Lung (tissue), 12 donors: ENCODE results near the gene FALEC. TPM values are rescaled to one million over a fixed set of nuclear protein-coding genes. Genes with fewer than 3 reads are reported as not detected.
"Not testable (repeated sequence)": the region's sequence is repeated elsewhere in the genome, so short reads cannot be mapped to it uniquely, and the experiment has no call there.

ENCODE experiments used
- ATAC-seq: fragments of 200-7000 bp; cut with Tn5 transposase; one replicate; pipeline ENCODE4 v1.9.1; 2020; ENCODE audit warnings: moderate number of reproducible peaks; ENCODE audit not compliant: insufficient read depth, low FRiP score
- DNase-seq, 3 donors: peaks; one replicate each; pipeline ENCODE4 v3.0.0-alpha.2; 2013 to 2017
- H3K27ac ChIP-seq, 2 donors: one replicate each; pipeline ENCODE4 v1.5.1; 2013; ENCODE audit warnings: mild to moderate bottlenecking in 2 of 2, moderate library complexity in 2 of 2, control low read depth in 1 of 2, inconsistent platforms in 1 of 2, low read depth in 1 of 2, low read length in 1 of 2
- H3K27me3 ChIP-seq, 3 donors: one replicate each; pipeline ENCODE4 v1.5.1; 2013; ENCODE audit warnings: low read length in 2 of 3; ENCODE audit not compliant: control insufficient read depth in 3 of 3, insufficient read depth in 3 of 3
- H3K36me3 ChIP-seq, 4 donors: one replicate each; pipeline ENCODE4 v1.5.1; 2013; ENCODE audit warnings: low read length in 4 of 4, mild to moderate bottlenecking in 1 of 4, moderate library complexity in 1 of 4; ENCODE audit not compliant: control insufficient read depth in 4 of 4, insufficient read depth in 4 of 4
- H3K4me1 ChIP-seq, 5 donors: one replicate each; pipeline ENCODE4 v1.5.1; 2013; ENCODE audit warnings: low read length in 5 of 5, mild to moderate bottlenecking in 2 of 5, moderate library complexity in 1 of 5; ENCODE audit not compliant: control insufficient read depth in 5 of 5, insufficient read depth in 5 of 5
- H3K4me3 ChIP-seq: one replicate; pipeline ENCODE4 v1.5.1; 2013; ENCODE audit warnings: mild to moderate bottlenecking, control low read depth, moderate library complexity
- H3K9ac ChIP-seq, 2 donors: one replicate each; pipeline ENCODE4 v1.5.1; 2013; ENCODE audit warnings: low read length in 2 of 2, control low read depth in 1 of 2; ENCODE audit not compliant: insufficient read depth in 1 of 2
- H3K9me3 ChIP-seq, 4 donors: one replicate each; pipeline ENCODE4 v1.5.1; 2013; ENCODE audit warnings: low read length in 3 of 4, mild to moderate bottlenecking in 1 of 4, moderate library complexity in 1 of 4; ENCODE audit not compliant: control insufficient read depth in 4 of 4, insufficient read depth in 3 of 4
- WGBS, 2 donors: extraction: QIAGEN DNeasy Blood & Tissue Kit; methylation state at CpG; one replicate each; pipeline ENCODE4 v1.1.7; 2013; 5-methylcytosine and 5-hydroxymethylcytosine counted together
- polyA plus RNA-seq, 2 donors: library from polyadenylated mRNA; stranded (reverse); fragments of 200-250 nt; gene quantifications; one replicate each; pipeline ENCODE4 v1.2.1, GENCODE V29; 2013
- total RNA-seq, 2 donors: library from RNA; depleted of rRNA in 1 of 2; stranded (reverse); fragments of >200 nt in 1 of 2; gene quantifications; one replicate each; pipeline ENCODE4 v1.2.1, GENCODE V29; 2014 to 2021
- TF ChIP-seq, protein P1 (sequence below): IDR thresholded peaks from 2 replicates; pipeline ENCODE4 v1.5.1; 2012; ENCODE audit warnings: mild to moderate bottlenecking; ENCODE audit errors: control extremely low read depth, extremely low read depth
- donor health status: control.
- donor health status: control.
- donor health status: Bipolar disorder and iron deficiency.
- donor health status: healthy.
- donor health status: DM: yes; HTN: yes; CAD: no.

The FALEC gene
- total and polyA plus RNA-seq, 4 donors = 0.09 TPM; not detected in 3

DNA sequence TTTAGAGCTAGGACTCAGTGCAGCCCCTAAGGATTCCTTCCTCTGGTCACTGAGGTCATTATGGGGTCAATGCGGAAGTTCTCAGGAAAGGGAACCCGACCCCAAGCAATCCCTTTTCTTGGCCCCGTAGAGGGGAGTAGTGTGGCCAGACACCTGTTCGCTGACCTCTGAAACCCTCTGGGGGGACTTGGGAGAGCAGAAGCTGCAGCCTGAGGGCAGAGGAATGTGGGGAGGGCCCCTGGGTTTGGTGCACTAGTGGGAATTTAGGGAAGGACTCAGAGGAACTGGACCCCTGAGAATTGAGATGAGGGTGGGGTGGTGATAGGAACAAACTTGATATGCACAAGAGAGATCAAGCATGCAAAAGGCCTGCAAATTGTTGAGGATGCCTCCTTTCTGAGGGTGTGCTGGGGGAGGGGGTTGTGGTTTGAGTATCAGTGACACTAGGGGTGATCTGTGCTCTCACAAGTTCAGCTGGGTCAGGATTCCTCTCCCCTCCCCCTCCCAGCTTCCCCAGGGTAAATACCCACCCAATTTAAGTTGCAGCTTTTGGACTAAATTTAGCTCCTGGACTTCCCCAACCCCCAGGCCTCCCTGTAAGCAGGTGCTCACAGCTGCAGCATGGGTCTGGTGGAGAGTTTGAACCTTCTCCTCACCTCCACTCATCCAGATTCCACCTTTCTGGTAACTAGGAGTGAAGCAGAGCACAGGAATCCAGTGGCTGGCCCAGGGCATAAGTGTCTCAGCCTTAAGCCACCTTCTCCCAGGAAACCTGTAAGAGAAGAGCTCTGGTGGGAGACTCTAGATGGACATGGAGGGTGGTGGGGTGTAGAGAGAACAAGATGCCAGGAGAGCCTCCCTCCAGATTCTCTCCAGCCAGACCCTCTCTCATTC is 47.1 kb downstream of the FALEC start:
- ATAC-seq = no peak
- H3K4me1 ChIP-seq = peaks cover 25 to 56% (median 40%) of the 10 kb centered on the region in 5 donors
- H3K27ac ChIP-seq = peak overlapping the region; percentile 96 to 99

DNA sequence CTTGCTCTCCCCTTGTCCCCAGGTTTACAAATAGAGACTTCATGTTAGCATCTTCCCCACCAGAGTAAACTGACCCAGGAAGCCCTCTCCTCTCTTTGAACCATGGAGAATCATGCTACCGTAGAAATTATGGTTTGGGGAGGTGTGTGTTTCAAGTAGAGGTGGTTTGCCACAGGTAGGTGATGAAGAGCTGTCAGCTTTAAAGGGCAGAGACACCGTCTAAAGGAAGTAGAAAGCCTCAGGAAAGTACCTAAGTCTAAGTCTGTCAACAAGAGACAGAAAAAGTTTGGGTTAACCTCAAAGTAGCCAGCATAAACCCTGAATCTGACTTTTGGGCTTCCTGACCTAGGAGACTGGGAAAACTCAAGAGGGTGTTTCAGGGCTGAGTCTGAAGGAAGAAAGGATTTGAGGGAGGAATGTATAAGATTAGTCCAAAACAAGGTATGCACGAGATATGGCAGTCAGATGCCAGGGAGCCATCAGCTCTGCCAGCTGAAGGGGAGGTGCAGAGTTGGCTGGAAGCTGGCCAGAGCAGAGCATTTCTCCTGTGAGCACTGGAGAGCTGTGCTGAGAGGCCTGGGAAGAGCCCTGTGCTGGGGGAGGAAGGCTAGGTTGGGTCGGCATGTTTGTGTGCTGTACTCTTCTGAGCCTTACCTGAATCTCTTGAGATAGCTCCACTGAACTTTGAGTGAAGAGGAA is 47.9 kb downstream of the FALEC start:
- no peak for ATAC-seq
- H3K4me3 ChIP-seq = no peak overlapping the region
- peak overlapping the region in 1 of 2 donors; percentile 43 for H3K9ac ChIP-seq
- WGBS, 2 donors = 27 to 31% methylated on average over 4 of the region's 4 CpGs
- peak overlapping the region; percentile 96 to 99 for H3K27ac ChIP-seq
- H3K4me1 ChIP-seq = peaks cover 28 to 64% (median 42%) of the 10 kb centered on the region in 5 donors
- H3K27me3 ChIP-seq = no peaks in the 10 kb centered on the region
- H3K36me3 ChIP-seq = peaks cover 0 to 3% (median under 1%) of the 10 kb centered on the region in 4 donors
- TF ChIP-seq, protein P1, sequence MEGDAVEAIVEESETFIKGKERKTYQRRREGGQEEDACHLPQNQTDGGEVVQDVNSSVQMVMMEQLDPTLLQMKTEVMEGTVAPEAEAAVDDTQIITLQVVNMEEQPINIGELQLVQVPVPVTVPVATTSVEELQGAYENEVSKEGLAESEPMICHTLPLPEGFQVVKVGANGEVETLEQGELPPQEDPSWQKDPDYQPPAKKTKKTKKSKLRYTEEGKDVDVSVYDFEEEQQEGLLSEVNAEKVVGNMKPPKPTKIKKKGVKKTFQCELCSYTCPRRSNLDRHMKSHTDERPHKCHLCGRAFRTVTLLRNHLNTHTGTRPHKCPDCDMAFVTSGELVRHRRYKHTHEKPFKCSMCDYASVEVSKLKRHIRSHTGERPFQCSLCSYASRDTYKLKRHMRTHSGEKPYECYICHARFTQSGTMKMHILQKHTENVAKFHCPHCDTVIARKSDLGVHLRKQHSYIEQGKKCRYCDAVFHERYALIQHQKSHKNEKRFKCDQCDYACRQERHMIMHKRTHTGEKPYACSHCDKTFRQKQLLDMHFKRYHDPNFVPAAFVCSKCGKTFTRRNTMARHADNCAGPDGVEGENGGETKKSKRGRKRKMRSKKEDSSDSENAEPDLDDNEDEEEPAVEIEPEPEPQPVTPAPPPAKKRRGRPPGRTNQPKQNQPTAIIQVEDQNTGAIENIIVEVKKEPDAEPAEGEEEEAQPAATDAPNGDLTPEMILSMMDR = no peak
- DNase-seq = peak; percentile 36 to 62 (median 58)
- no peaks in the 10 kb centered on the region for H3K9me3 ChIP-seq

More for the DNA sequence above, 47.1 kb downstream of the FALEC start:
- no peaks in the 10 kb centered on the region for H3K9me3 ChIP-seq
- H3K4me3 ChIP-seq = no peak overlapping the region
- TF ChIP-seq, protein P1 = no peak
- peak in 1 of 3 donors; percentile 25 for DNase-seq
- H3K27me3 ChIP-seq = no peaks in the 10 kb centered on the region
- H3K9ac ChIP-seq = peak overlapping the region; percentile 92 to 98
- H3K36me3 ChIP-seq = peaks cover 0 to 7% (median 2%) of the 10 kb centered on the region in 4 donors
- 3 to 10% methylated on average over 4 of the region's 4 CpGs for WGBS, 2 donors

GRCh38 chr1:150564051-150564991 is 48.8 kb downstream of the FALEC start:
- H3K36me3 ChIP-seq = peaks cover 0 to 3% (median 0%) of the 10 kb centered on the region in 4 donors
- H3K4me3 ChIP-seq = no peak overlapping the region
- DNase-seq (no peak), ATAC-seq (no peak)
- H3K27me3 ChIP-seq = no peaks in the 10 kb centered on the region
- H3K4me1 ChIP-seq = peaks cover 36 to 72% (median 48%) of the 10 kb centered on the region in 5 donors
- TF ChIP-seq, protein P1 = no peak
- H3K9ac ChIP-seq = peak overlapping the region in 1 of 2 donors; percentile 43
- H3K27ac ChIP-seq = peak overlapping the region; percentile 96 to 99
- WGBS, 2 donors = 66 to 76% methylated on average over 5 of the region's 5 CpGs
- no peaks in the 10 kb centered on the region for H3K9me3 ChIP-seq

DNA sequence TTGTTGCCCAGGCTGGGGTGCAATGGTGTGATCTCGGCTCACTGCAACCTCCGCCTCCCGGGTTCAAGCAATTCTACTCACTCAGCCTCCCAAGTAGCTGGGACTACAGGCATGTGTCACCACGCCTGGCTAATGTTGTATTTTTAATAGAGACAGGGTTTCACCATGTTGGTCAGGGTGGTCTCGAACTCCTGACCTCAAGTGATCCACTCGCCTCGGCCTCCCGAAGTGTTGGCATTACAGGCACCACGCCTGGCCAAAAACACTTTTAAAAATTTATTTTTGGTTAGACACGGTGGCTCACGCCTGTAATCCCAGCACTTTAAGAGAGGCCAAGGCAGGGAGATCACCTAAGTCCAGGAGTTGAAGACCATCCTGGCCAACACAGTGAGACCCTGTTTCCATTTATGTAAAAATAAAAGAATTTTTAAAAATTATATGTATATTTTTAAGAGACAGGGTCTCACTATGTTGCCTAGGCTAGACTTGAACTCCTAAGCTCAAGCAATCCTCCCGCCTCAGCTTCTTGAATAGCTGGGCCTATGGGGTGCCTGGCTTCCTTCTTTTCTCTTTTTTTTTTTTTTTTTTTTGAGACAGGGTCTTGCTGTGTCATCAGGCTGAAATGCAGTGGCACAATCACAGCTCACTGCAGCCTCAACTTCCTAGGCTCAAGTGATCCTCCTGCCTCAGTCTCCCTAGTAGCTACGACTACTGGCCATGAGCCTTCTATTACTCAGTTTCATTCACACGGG is 49.9 kb downstream of the FALEC start:
- not testable (repeated sequence) for H3K27me3 ChIP-seq, H3K36me3 ChIP-seq, H3K9me3 ChIP-seq, ATAC-seq, H3K4me3 ChIP-seq, H3K9ac ChIP-seq, DNase-seq
- peaks cover 35 to 78% (median 45%) of the 10 kb centered on the region in 5 donors for H3K4me1 ChIP-seq
- peak overlapping the region; percentile 78 to 99 for H3K27ac ChIP-seq
- 73 to 87% methylated on average over 14 of the region's 14 CpGs for WGBS, 2 donors
